NCI-H1048 (cell line): ENCODE results near the gene KLK10.

Experiments used
- DNase-seq: peaks from one replicate; lab custom pipeline; 2025; lab: John Stamatoyannopoulos, UW

Gene KLK10

GRCh38 chr19:51019544-51019925 lies at the start of gene KLK10:
KLK10 (minus strand) TSS chr19:51019709; CDS start chr19:51019130, 579 bp downstream.
- DNase-seq = no peak

GRCh38 chr19:51066393-51067186 lies 47.1 kb upstream of the KLK10 start:
- DNase-seq = no peak

- DNase-seq = no peak
These were observed 45.9 kb upstream of the KLK10 start for GRCh38 chr19:51065221-51065960.

- no peak for DNase-seq
These were observed 45.2 kb upstream of the KLK10 start, which contains the start of gene KLK13 for GRCh38 chr19:51064534-51065220. KLK13 (minus strand) TSS chr19:51065092; CDS start chr19:51065067, 25 bp downstream.

- DNase-seq = no peak
These were observed 44.2 kb upstream of the KLK10 start for GRCh38 chr19:51063664-51064063.

GRCh38 chr19:51060973-51061372 lies 41.5 kb upstream of the KLK10 start:
- no peak for DNase-seq

- DNase-seq = no peak
These were observed 40.8 kb upstream of the KLK10 start for GRCh38 chr19:51060336-51060735.

GRCh38 chr19:51059715-51060114 lies 40.2 kb upstream of the KLK10 start:
- DNase-seq = no peak

- no peak for DNase-seq
These were observed 36.4 kb upstream of the KLK10 start for GRCh38 chr19:51055866-51056265.

GRCh38 chr19:51047031-51047335 lies 27.5 kb upstream of the KLK10 start:
- DNase-seq = no peak

GRCh38 chr19:51044327-51044726 lies 24.8 kb upstream of the KLK10 start:
- DNase-seq = no peak

GRCh38 chr19:51043497-51043896 lies 24.0 kb upstream of the KLK10 start:
- no peak for DNase-seq

- DNase-seq = no peak
These were observed 20.6 kb upstream of the KLK10 start for GRCh38 chr19:51040151-51040550.

- DNase-seq = no peak
These were observed 17.0 kb upstream of the KLK10 start for GRCh38 chr19:51036519-51036918.

GRCh38 chr19:51034704-51035103 lies 15.2 kb upstream of the KLK10 start, which contains the start of gene KLK12:
KLK12 (minus strand) TSS chr19:51035002; CDS start chr19:51034621, 381 bp downstream.
- no peak for DNase-seq

GRCh38 chr19:51031880-51032225 lies 12.3 kb upstream of the KLK10 start:
- no peak for DNase-seq

GRCh38 chr19:51031220-51031879 lies 11.8 kb upstream of the KLK10 start:
- no peak for DNase-seq

GRCh38 chr19:51030631-51031030 lies 11.1 kb upstream of the KLK10 start:
- no peak for DNase-seq

GRCh38 chr19:51029718-51030117 lies 10.2 kb upstream of the KLK10 start:
- no peak for DNase-seq

- DNase-seq = no peak
These were observed 8.4 kb upstream of the KLK10 start for GRCh38 chr19:51027873-51028272.

- DNase-seq = no peak
These were observed 7.8 kb upstream of the KLK10 start for GRCh38 chr19:51027126-51027806.

GRCh38 chr19:51026554-51026831 lies 7.0 kb upstream of the KLK10 start, which contains the start of gene KLK11:
KLK11 (minus strand) TSS chr19:51026616; CDS start chr19:51025631, 985 bp downstream.
- no peak for DNase-seq
